ENCODE data around the gene KBTBD13. TPM values are rescaled to one million over a fixed set of nuclear protein-coding genes. Genes with fewer than 3 reads are reported as not detected.
A peak's percentile ranks its signal among the peaks of the same experiment; 100 is the strongest.
"Not testable (repeated sequence)": the region's sequence is repeated elsewhere in the genome, so short reads cannot be mapped to it uniquely, and the experiment has no call there.

The KBTBD13 gene
- total RNA-seq, 1 donor from 2014 or later = not detected

- ATAC-seq (no peak), DNase-seq (no peak)
- Histone ChIP-seq H3K4me3 (no peak overlapping the region), H3K27me3 (ENCODE audit: low read depth) (no peaks in the 10 kb centered on the region), H3K36me3 (peaks cover 45% of the 10 kb centered on the region), H3K27ac (no peak overlapping the region), H3K4me1 (no peaks in the 10 kb centered on the region), H3K9me3 (no peaks in the 10 kb centered on the region)
- no peak for TF ChIP-seq CTCF (IDR thresholded peaks at IDR 0.05)
- intact Hi-C loops (cut with DNase I) = no loop called here
Observed at GRCh38 chr15:65099336-65099735, 22.8 kb downstream of the KBTBD13 start.

DNA sequence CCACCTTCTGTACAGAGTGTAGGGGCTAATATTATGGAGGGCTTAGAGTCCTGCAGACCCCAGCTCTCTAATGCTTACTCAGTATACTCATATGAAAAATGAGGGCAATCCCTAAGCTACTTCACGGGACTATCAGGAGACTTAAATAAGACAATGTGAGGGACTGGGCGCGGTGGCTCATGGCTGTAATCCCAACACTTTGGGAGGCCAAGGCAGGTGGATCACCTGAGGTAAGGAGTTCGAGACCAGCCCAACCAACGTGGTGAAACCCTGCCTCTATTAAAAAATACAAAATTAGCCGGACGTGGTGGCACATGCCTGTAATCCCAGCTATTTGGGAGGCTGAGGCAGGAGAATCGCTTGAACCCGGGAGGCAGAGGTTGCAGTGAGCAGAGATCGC is 23.3 kb downstream of the KBTBD13 start:
- peaks cover 45% of the 10 kb centered on the region for H3K36me3 ChIP-seq
- H3K9me3 ChIP-seq; DNase-seq; ATAC-seq; H3K4me3 ChIP-seq; H3K4me1 ChIP-seq; intact Hi-C loops (cut with DNase I); H3K27ac ChIP-seq; H3K27me3 ChIP-seq (ENCODE audit: low read depth): not testable (repeated sequence)

DNA sequence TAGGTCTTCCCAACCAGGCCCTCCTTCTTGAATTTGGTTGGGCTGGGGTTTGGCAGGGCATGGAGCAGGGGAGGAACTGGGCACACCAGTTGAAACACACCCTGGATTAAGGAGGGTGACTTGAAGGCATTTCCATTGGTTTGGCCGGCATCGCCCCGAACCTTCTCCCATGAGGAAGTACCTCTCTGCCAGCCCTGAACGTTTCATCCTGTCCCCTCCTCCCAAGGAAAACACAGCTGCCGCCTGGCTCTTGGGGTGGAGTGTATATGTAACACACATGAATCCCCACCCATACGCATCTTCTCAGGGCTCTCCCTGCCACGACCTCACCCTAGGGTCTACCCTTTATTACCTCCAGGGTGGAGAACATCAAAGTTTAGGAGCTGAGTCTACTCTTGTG is 23.9 kb downstream of the KBTBD13 start:
- intact Hi-C loops (cut with DNase I) = no loop called here

GRCh38 chr15:65101411-65101890 is 24.9 kb downstream of the KBTBD13 start:
- peaks cover 59% of the 10 kb centered on the region for H3K36me3 ChIP-seq
- peak; percentile 76 for DNase-seq
- intact Hi-C loops (cut with DNase I) = no loop called here

More for the DNA sequence above, 23.9 kb downstream of the KBTBD13 start:
- no peak overlapping the region for H3K27ac ChIP-seq
- no peak overlapping the region for H3K4me3 ChIP-seq
- ATAC-seq (no peak), DNase-seq (no peak)
- no peaks in the 10 kb centered on the region for H3K4me1 ChIP-seq
- no peaks in the 10 kb centered on the region for H3K9me3 ChIP-seq
- TF ChIP-seq CTCF (IDR thresholded peaks at IDR 0.05) = no peak
- H3K36me3 ChIP-seq = peaks cover 51% of the 10 kb centered on the region
- no peaks in the 10 kb centered on the region for H3K27me3 ChIP-seq (ENCODE audit: low read depth)

GRCh38 chr15:65101891-65102708 is 25.6 kb downstream of the KBTBD13 start:
- no peaks in the 10 kb centered on the region for H3K4me1 ChIP-seq
- H3K36me3 ChIP-seq = peaks cover 59% of the 10 kb centered on the region
- no peaks in the 10 kb centered on the region for H3K9me3 ChIP-seq
- no peaks in the 10 kb centered on the region for H3K27me3 ChIP-seq (ENCODE audit: low read depth)
- DNase-seq = no peak
- no peak overlapping the region for H3K4me3 ChIP-seq
- ATAC-seq = peak; percentile 6 to 22
- TF ChIP-seq CTCF (IDR thresholded peaks at IDR 0.05) = no peak
- H3K27ac ChIP-seq = no peak overlapping the region
- intact Hi-C loops (cut with DNase I) = no loop called here

More at GRCh38 chr15:65101411-65101890, 24.9 kb downstream of the KBTBD13 start:
- Histone ChIP-seq H3K27me3 (ENCODE audit: low read depth) (no peaks in the 10 kb centered on the region), H3K4me1 (no peaks in the 10 kb centered on the region), H3K27ac (no peak overlapping the region), H3K9me3 (no peaks in the 10 kb centered on the region), H3K4me3 (no peak overlapping the region)
- peak; percentile 79 for TF ChIP-seq CTCF (IDR thresholded peaks at IDR 0.05)
- ATAC-seq = peak; percentile 83 to 86

GRCh38 chr15:65102912-65103311 is 26.4 kb downstream of the KBTBD13 start:
- Histone ChIP-seq H3K9me3 (no peaks in the 10 kb centered on the region), H3K4me1 (no peaks in the 10 kb centered on the region), H3K4me3 (no peak overlapping the region), H3K27me3 (ENCODE audit: low read depth) (no peaks in the 10 kb centered on the region), H3K27ac (no peak overlapping the region), H3K36me3 (peaks cover 51% of the 10 kb centered on the region)
- intact Hi-C loops (cut with DNase I) = no loop called here
- no peak for DNase-seq
- ATAC-seq = no peak
- no peak for TF ChIP-seq CTCF (IDR thresholded peaks at IDR 0.05)
